HepG2 (cell line): Measurements from ENCODE around the gene DCTN1. TPM values are rescaled to one million over a fixed set of nuclear protein-coding genes. Genes with fewer than 3 reads are reported as not detected.

Experiments
- EP300 ChIP-seq, 3 experiments: sonication (generic) in 1 of 3; formaldehyde crosslinking in 1 of 3; IDR thresholded peaks; 2 replicates each; pipeline versions ENCODE4 v1.5.1 to v1.6.1; 2011 to 2020; ENCODE audit warnings: low read depth in 2 of 3, low read length in 2 of 3, borderline replicate concordance in 1 of 3, improper control_type of control experiment in 1 of 3, mild to moderate bottlenecking in 1 of 3, missing genetic modification reagents in 1 of 3, moderate library complexity in 1 of 3
- HOXA5 ChIP-seq: sonication (generic); formaldehyde crosslinking; IDR thresholded peaks from 2 replicates; pipeline ENCODE4 v1.4.0; 2020; ENCODE audit warnings: missing genetic modification reagents
- MEF2D ChIP-seq: sonication (generic); formaldehyde crosslinking; IDR thresholded peaks from 2 replicates; pipeline ENCODE4 v1.5.1; 2020; ENCODE audit warnings: mild to moderate bottlenecking, missing genetic modification reagents
- PRPF4 ChIP-seq: fragments of 200-400 bp; formaldehyde crosslinking; IDR thresholded peaks from 2 replicates; pipeline ENCODE4 v1.6.1; 2016; ENCODE audit warnings: low read length, low read depth; ENCODE audit not compliant: poor library complexity, severe bottlenecking
- RBFOX2 ChIP-seq: fragments of 200-400 bp; formaldehyde crosslinking; IDR thresholded peaks from 2 replicates; pipeline ENCODE4 v1.6.1; 2017; ENCODE audit warnings: low read depth, mild to moderate bottlenecking, low read length
- SRF ChIP-seq: IDR thresholded peaks from 2 replicates; pipeline ENCODE4 v1.6.1; 2011; ENCODE audit warnings: mild to moderate bottlenecking, low read depth, low read length, moderate library complexity
- ZHX1 ChIP-seq: sonication (generic); formaldehyde crosslinking; IDR thresholded peaks from 2 replicates; pipeline ENCODE4 v1.8.1; 2022; ENCODE audit warnings: low read depth, mild to moderate bottlenecking, missing genetic modification reagents
- ZMYM3 ChIP-seq: sonication (generic); formaldehyde crosslinking; IDR thresholded peaks from 2 replicates; pipeline ENCODE4 v1.5.1; 2020; ENCODE audit warnings: mild to moderate bottlenecking, missing genetic modification reagents
- ZNF878 ChIP-seq: sonication (generic); formaldehyde crosslinking; IDR thresholded peaks from 2 replicates; pipeline ENCODE4 v1.8.1; 2023; ENCODE audit warnings: mild to moderate bottlenecking, missing genetic modification reagents, moderate library complexity
- ZSCAN25 ChIP-seq: sonication (generic); formaldehyde crosslinking; IDR thresholded peaks from 2 replicates; pipeline ENCODE4 v1.8.0; 2022; ENCODE audit warnings: mild to moderate bottlenecking, missing genetic modification reagents
- polyA plus RNA-seq, 8 experiments: library from polyadenylated mRNA; depleted of rRNA in 3 of 8; stranded (reverse) in 7 of 8; unstranded in 1 of 8; fragments of >200 nt; fragmentation: Illumina TruSeq in 4 of 8; extraction: Trizol in 4 of 8; gene quantifications; 2 replicates each; pipeline versions ENCODE4 v1.2.1 to v1.2.3, GENCODE V29; 2011 to 2016; ENCODE audit warnings: low read depth in 4 of 8, missing spikeins in 1 of 8, mixed read lengths in 1 of 8; ENCODE audit not compliant: insufficient read depth in 1 of 8
- total RNA-seq, 5 experiments: library from RNA; depleted of rRNA; stranded (reverse); fragments of >200 nt; fragmentation: Illumina TruSeq; extraction: Trizol; gene quantifications; 2 replicates each; pipeline ENCODE4 v1.2.3, GENCODE V29; 2016; ENCODE audit warnings: low read depth in 1 of 5
- TF ChIP-seq, protein P1 (sequence below): sonication (generic); formaldehyde crosslinking; IDR thresholded peaks from 2 replicates; pipeline ENCODE4 v1.4.0; 2020; ENCODE audit warnings: mild to moderate bottlenecking, missing genetic modification reagents
- TF ChIP-seq, protein P2 (sequence below): sonication (generic); formaldehyde crosslinking; IDR thresholded peaks from 2 replicates; pipeline ENCODE4 v1.8.0; 2022; ENCODE audit warnings: mild to moderate bottlenecking, missing genetic modification reagents, borderline replicate concordance

The DCTN1 gene
- total and polyA plus RNA-seq, 2 of the 13 experiments (the other 11 are each of a cell fraction or from before 2014, with no cell fraction given): 73.2 to 122 TPM

GRCh38 chr2:74391580-74392448, 11.7 kb upstream of the DCTN1 start (continued):
- TF ChIP-seq, protein P1, sequence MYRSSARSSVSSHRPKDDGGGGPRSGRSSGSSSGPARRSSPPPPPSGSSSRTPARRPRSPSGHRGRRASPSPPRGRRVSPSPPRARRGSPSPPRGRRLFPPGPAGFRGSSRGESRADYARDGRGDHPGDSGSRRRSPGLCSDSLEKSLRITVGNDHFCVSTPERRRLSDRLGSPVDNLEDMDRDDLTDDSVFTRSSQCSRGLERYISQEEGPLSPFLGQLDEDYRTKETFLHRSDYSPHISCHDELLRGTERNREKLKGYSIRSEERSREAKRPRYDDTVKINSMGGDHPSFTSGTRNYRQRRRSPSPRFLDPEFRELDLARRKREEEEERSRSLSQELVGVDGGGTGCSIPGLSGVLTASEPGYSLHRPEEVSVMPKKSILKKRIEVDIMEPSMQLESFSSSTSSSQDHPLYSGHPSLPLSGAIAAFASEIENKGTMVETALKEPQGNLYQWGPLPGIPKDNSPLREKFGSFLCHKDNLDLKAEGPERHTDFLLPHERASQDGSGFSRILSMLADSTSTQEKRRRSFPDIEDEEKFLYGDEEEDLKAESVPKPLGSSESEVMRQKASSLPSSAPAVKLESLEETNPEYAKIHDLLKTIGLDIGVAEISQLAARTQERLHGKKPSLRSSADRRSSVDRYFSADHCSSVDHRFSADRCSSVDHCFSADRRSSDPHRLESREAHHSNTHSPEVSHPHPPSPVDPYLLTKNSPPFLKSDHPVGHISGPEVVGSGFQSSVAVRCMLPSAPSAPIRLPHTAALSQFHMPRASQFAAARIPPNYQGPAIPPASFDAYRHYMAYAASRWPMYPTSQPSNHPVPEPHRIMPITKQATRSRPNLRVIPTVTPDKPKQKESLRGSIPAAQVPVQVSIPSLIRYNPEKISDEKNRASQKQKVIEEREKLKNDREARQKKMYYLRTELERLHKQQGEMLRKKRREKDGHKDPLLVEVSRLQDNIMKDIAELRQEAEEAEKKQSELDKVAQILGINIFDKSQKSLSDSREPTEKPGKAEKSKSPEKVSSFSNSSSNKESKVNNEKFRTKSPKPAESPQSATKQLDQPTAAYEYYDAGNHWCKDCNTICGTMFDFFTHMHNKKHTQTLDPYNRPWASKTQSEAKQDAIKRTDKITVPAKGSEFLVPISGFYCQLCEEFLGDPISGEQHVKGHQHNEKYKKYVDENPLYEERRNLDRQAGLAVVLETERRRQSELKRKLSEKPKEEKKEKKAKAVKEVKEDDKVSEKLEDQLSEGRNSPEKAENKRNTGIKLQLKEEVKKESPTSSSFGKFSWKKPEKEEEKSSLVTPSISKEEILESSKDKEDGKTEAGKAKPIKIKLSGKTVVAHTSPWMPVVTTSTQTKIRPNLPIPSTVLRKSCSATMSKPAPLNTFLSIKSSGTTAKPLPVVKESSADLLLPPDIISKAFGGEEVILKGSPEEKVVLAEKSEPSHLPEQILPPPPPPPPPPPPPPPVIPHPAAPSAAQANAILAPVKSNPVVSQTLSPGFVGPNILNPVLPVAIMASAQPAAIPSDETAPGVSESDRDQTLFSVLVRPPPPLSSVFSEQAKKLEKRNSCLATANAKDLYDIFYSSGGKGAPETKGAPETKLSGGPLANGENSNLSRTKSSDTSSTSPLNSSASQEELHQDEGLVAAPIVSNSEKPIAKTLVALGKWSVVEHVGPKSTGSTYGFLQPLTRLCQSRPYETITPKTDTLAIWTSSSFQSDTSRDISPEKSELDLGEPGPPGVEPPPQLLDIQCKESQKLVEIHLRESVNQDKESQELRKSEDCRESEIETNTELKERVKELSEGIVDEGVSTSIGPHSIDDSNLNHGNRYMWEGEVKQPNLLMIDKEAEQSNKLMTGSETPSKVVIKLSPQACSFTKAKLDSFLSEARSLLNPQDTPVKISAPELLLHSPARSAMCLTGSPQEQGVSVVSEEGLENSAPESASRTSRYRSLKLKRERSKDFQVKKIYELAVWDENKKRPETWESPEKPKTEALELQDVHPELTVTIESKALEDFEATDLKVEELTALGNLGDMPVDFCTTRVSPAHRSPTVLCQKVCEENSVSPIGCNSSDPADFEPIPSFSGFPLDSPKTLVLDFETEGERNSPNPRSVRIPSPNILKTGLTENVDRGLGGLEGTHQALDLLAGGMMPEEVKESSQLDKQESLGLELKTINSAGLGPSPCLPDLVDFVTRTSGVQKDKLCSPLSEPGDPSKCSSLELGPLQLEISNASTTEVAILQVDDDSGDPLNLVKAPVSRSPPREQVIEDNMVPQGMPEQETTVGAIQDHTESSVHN: no peak
- peak; percentile 19; the same call in 1 of the 2 replicates for TF ChIP-seq MEF2D (CRISPR knock-in tag)
- TF ChIP-seq RBFOX2: peak; percentile 90
- TF ChIP-seq ZSCAN25 (CRISPR knock-in tag): peak; percentile 68; the same call in 1 of the 2 replicates
- peak; percentile 33; the same call in 1 of the 2 replicates for TF ChIP-seq HOXA5 (CRISPR knock-in tag)
- TF ChIP-seq, protein P2, sequence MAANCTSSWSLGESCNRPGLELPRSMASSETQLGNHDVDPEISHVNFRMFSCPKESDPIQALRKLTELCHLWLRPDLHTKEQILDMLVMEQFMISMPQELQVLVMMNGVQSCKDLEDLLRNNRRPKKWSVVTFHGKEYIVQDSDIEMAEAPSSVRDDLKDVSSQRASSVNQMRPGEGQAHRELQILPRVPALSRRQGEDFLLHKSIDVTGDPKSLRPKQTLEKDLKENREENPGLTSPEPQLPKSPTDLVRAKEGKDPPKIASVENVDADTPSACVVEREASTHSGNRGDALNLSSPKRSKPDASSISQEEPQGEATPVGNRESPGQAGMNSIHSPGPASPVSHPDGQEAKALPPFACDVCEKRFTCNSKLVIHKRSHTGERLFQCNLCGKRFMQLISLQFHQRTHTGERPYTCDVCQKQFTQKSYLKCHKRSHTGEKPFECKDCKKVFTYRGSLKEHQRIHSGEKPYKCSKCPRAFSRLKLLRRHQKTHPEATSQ: peak; percentile 77; the same call in 1 of the 2 replicates
- TF ChIP-seq PRPF4: no peak
- no peak for TF ChIP-seq EP300 (IDR thresholded peaks at IDR 0.05; ENCODE audit: low read depth in 2 of 2, low read length in 2 of 2)
- TF ChIP-seq EP300 (CRISPR knock-in tag; IDR thresholded peaks at IDR 0.05; ENCODE audit: borderline replicate concordance): no peak
- TF ChIP-seq ZMYM3: no peak
- no peak for TF ChIP-seq ZNF878
- TF ChIP-seq SRF: no peak
- TF ChIP-seq ZHX1 (CRISPR knock-in tag): 0 out of 2 replicates have a peak, but pooled peaks have one; percentile 50
